Fibroblast of lung (primary cell): ENCODE measurements around the gene TSSK6.

Source experiments
- EZH2 ChIP-seq: IDR thresholded peaks from 2 replicates; pipeline ENCODE4 v1.5.1; 2012; ENCODE audit warnings: low read length, control low read depth, mild to moderate bottlenecking; ENCODE audit errors: missing control alignments
- TF ChIP-seq, protein P1 (sequence below), 2 donors: IDR thresholded peaks in 1 of 2; conservative IDR thresholded peaks in 1 of 2; 1 replicate in 1 of 2; 2 replicates in 1 of 2; pipeline ENCODE4 v1.5.1; 2011 to 2012; ENCODE audit warnings: low read length in 2 of 2, control low read depth in 1 of 2, inconsistent platforms in 1 of 2, low read depth in 1 of 2, mild to moderate bottlenecking in 1 of 2

- TF ChIP-seq, protein P1, sequence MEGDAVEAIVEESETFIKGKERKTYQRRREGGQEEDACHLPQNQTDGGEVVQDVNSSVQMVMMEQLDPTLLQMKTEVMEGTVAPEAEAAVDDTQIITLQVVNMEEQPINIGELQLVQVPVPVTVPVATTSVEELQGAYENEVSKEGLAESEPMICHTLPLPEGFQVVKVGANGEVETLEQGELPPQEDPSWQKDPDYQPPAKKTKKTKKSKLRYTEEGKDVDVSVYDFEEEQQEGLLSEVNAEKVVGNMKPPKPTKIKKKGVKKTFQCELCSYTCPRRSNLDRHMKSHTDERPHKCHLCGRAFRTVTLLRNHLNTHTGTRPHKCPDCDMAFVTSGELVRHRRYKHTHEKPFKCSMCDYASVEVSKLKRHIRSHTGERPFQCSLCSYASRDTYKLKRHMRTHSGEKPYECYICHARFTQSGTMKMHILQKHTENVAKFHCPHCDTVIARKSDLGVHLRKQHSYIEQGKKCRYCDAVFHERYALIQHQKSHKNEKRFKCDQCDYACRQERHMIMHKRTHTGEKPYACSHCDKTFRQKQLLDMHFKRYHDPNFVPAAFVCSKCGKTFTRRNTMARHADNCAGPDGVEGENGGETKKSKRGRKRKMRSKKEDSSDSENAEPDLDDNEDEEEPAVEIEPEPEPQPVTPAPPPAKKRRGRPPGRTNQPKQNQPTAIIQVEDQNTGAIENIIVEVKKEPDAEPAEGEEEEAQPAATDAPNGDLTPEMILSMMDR (conservative IDR thresholded peaks at IDR 0.05 in 1 of 2, IDR thresholded peaks at IDR 0.05 in 1 of 2; ENCODE audit: low read depth in 1 of 2, low read length in 2 of 2) = no peak
- TF ChIP-seq EZH2 = no peak
These were observed 13.1 kb downstream of the TSSK6 start for GRCh38 chr19:19502281-19502680.
